T-cell (primary cell): ENCODE measurements around the gene MRPS15. TPM values are rescaled to one million over a fixed set of nuclear protein-coding genes. Genes with fewer than 3 reads are reported as not detected.
"Not testable (repeated sequence)": the region's sequence is repeated elsewhere in the genome, so short reads cannot be mapped to it uniquely, and the experiment has no call there.

Experiments
- ATAC-seq, 4 experiments: fragments of 200-7000 bp in 3 of 4; fragments of 150-1000 bp in 1 of 4; cut with Tn5 transposase; replicated peaks in 1 of 4; 1 replicate in 3 of 4; 2 replicates in 1 of 4; pipeline ENCODE4 v1.10.0; 2021; ENCODE audit warnings: moderate library complexity in 3 of 4, mild to moderate bottlenecking in 2 of 4, moderate number of reproducible peaks in 1 of 4
- CTCF ChIA-PET, 2 donors: fragments of 300-600 bp; sonication (Branson Sonifier 250); formaldehyde crosslinking; loops; one replicate each; lab custom pipeline; 2022; ENCODE audit warnings: antibody characterized with exemption in 2 of 2; lab: Charles Lee
- POLR2A ChIA-PET, 2 donors: fragments of 300-600 bp; sonication (Branson Sonifier 250); formaldehyde crosslinking; loops; one replicate each; lab custom pipeline; 2022; ENCODE audit warnings: antibody characterized with exemption in 2 of 2; lab: Charles Lee
- DNase-seq, 35 experiments: peaks; one replicate each; pipeline versions ENCODE4 v3.0.0 to v3.0.0-alpha.2; 2013 to 2023
- H3K27ac ChIP-seq: one replicate; pipeline ENCODE4 v1.5.1; 2013; ENCODE audit warnings: low read length
- H3K27me3 ChIP-seq, 2 experiments: replicated peaks in 1 of 2; 1 replicate in 1 of 2; 2 replicates in 1 of 2; pipeline versions ENCODE4 v1.6.1 to v1.7.0; 2013; ENCODE audit warnings: low read length in 1 of 2, mixed read lengths in 1 of 2; ENCODE audit not compliant: control insufficient read depth in 2 of 2, insufficient read depth in 2 of 2; ENCODE audit errors: extremely low read depth in 1 of 2
- H3K36me3 ChIP-seq, 2 donors: 1 replicate in 1 of 2; 2 replicates in 1 of 2; pipeline versions ENCODE4 v1.6.1 to v1.7.0; 2013; ENCODE audit warnings: low read length in 1 of 2; ENCODE audit not compliant: control insufficient read depth in 2 of 2, insufficient read depth in 1 of 2; ENCODE audit errors: extremely low read depth in 1 of 2
- H3K4me1 ChIP-seq, 2 experiments: 1 replicate in 1 of 2; 2 replicates in 1 of 2; pipeline versions ENCODE4 v1.6.1 to v1.7.0; 2013; ENCODE audit warnings: low read length in 2 of 2, mixed read lengths in 1 of 2; ENCODE audit not compliant: insufficient read depth in 2 of 2, control insufficient read depth in 1 of 2; ENCODE audit errors: extremely low read depth in 1 of 2
- H3K4me3 ChIP-seq, 2 donors: 1 replicate in 1 of 2; 2 replicates in 1 of 2; pipeline versions ENCODE4 v1.5.1 to v1.7.0; 2013; ENCODE audit warnings: mild to moderate bottlenecking in 2 of 2, low read length in 1 of 2, moderate library complexity in 1 of 2; ENCODE audit not compliant: control insufficient read depth in 1 of 2; ENCODE audit errors: extremely low read depth in 1 of 2
- H3K9me3 ChIP-seq: 2 replicates; pipeline ENCODE4 v1.7.0; 2013
- H3K27ac Mint-ChIP-seq, 2 donors: one replicate each; pipeline ENCODE4 v1.8.0; 2020 to 2021; ENCODE audit warnings: mild to moderate bottlenecking in 2 of 2, mixed read lengths in 2 of 2
- H3K27me3 Mint-ChIP-seq, 2 donors: one replicate each; pipeline ENCODE4 v1.8.0; 2021 to 2022; ENCODE audit warnings: mixed read lengths in 2 of 2
- H3K36me3 Mint-ChIP-seq: one replicate; pipeline ENCODE4 v1.8.0; 2021; ENCODE audit warnings: mixed read lengths
- H3K4me1 Mint-ChIP-seq, 3 donors: one replicate each; pipeline ENCODE4 v1.8.0; 2020 to 2022; ENCODE audit warnings: mixed read lengths in 3 of 3, mild to moderate bottlenecking in 1 of 3
- H3K4me3 Mint-ChIP-seq, 3 donors: one replicate each; pipeline ENCODE4 v1.8.0; 2020 to 2022; ENCODE audit warnings: mild to moderate bottlenecking in 3 of 3, mixed read lengths in 3 of 3, moderate library complexity in 3 of 3
- H3K9me3 Mint-ChIP-seq, 3 donors: one replicate each; pipeline ENCODE4 v1.8.0; 2020 to 2022; ENCODE audit warnings: mixed read lengths in 3 of 3
- WGBS: methylation state at CpG from one replicate; pipeline ENCODE4 v1.1.5; 2013; ENCODE audit warnings: missing lambda C conversion rate; ENCODE audit not compliant: insufficient coverage; 5-methylcytosine and 5-hydroxymethylcytosine counted together
- total RNA-seq, 35 experiments: library from RNA in 6 of 35; stranded (reverse) in 6 of 35; fragments of 120-200 nt in 1 of 35; gene quantifications; one replicate each; pipeline versions ENCODE4 v1.2.1 to v1.2.4 and lab custom pipeline; 2013 to 2026

Gene MRPS15
- total RNA-seq (10 to 100 TPM; 25.7 to 37.3 (median 34.9) TPM), total RNA-seq (lab: John Stamatoyannopoulos, UW) (25.6 to 100 (median 33.9) reads per million in 29 experiments)
- total RNA-seq (2013), result 38.4 TPM

DNA sequence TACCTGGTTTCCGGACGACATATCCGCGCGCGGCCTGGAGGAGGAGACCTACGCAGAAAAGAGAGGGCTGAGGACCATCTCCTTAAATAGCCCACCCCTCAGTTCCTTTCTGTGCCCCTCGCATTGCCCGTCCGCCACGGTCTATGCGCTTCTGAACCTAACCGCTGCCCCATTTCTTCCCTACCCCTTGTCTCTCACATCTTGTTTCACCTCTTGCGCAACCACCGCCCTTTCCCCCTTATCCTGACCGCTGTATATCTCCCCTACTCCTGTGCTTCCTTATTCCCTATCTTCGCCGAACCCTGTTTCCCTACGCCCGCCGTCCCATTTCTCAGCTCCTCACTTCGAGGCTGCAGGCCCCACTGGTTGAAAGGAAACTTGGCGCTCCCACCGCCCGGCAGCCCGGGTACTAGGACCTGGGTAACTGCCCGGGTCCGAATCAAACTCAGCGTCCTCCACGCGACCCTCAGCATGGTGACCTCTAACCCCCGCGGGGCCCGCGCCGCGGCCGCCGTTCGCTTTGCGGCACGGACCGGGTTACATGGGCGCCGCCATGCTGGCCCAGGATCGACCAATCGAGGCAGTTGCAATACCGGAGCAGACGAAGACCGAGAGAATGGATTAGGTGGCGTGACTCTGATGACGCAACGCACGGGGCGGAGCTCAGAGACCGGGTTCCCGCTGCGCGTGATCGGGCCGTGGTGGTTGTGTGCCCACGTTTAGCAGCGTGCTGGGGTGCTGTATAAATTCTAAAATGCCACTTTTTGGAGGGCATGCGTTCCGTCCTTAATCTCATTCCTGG lies at the start of gene MRPS15:
Gene MRPS15, minus strand, starts transcription at position 582 of the 802 bp plus-strand sequence. Its CDS starts 109 bp downstream, at position 473.
- Mint-ChIP-seq H3K4me1 (peaks cover 33 to 36% (median 35%) of the 10 kb centered on the region in 3 donors), H3K4me3 (peak within 1 kb of the TSS; percentile 95 to 100 (median 99)), H3K9me3 (no peaks in the 10 kb centered on the region), H3K27me3 (no peaks in the 10 kb centered on the region), H3K36me3 (peaks cover 12% of the 10 kb centered on the region), H3K27ac (peak within 1 kb of the TSS; percentile 88 to 97)
- peak within 1 kb of the TSS; percentile 97 to 100 for H3K4me3 ChIP-seq
- H3K27ac ChIP-seq, result peak within 1 kb of the TSS; percentile 83
- under 1% methylated on average over 65 of the region's 65 CpGs for WGBS
- H3K4me1 ChIP-seq, result peaks cover 12 to 23% of the 10 kb centered on the region in 2 experiments
- ChIA-PET CTCF (interaction anchor here in 1 of 2 donors (0.6 to 1.0 kb wide), 3 partner anchors 14 to 92 kb away, joined by 3 to 4 read pairs (median 3); partner anchors contain the start of gene OSCP1), POLR2A (interaction anchor here (0.6 to 1.0 kb wide), 3 partner anchors 13 to 1578 kb away, joined by 3 to 8 read pairs (median 4); partner anchors contain the start of gene OSCP1 (in 2 of the 2))
- ATAC-seq, result peak; percentile 97 to 98 (median 98)
- H3K27me3 ChIP-seq, result no peaks in the 10 kb centered on the region
- peaks cover 0 to 25% of the 10 kb centered on the region in 2 donors for H3K36me3 ChIP-seq
- DNase-seq, result peak; percentile 86 to 97 (median 94)
- H3K9me3 ChIP-seq, result no peaks in the 10 kb centered on the region

DNA sequence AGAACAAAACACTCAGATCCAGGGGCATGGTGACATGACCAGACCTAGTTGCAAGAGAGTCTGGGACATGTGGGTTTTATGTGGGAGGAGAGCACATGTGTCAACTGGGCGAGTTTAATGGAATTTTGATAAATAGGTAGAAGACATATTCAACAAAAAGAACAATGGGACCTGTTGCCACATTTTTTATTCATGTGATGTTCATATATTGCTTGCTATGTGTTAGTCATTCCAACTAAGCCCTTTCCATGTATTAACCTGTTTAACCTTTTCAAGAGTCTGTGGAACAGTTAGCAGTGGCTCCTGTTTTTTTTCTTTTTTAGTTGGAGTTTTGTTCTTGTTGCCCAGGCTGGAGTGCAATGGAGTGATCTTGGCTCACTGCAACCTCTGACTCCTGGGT lies 48.7 kb upstream of the MRPS15 start:
- Histone ChIP-seq H3K9me3 (no peaks in the 10 kb centered on the region), H3K36me3 (no peaks in the 10 kb centered on the region), H3K4me3 (no peak overlapping the region), H3K27me3 (peaks cover 0 to 41% of the 10 kb centered on the region in 2 experiments), H3K27ac (no peak overlapping the region), H3K4me1 (no peaks in the 10 kb centered on the region)
- ChIA-PET POLR2A (no interaction called here), CTCF (no interaction called here)
- Mint-ChIP-seq H3K9me3 (no peaks in the 10 kb centered on the region), H3K4me1 (no peaks in the 10 kb centered on the region), H3K27me3 (peaks cover 4 to 19% of the 10 kb centered on the region in 2 donors), H3K36me3 (no peaks in the 10 kb centered on the region), H3K4me3 (no peak overlapping the region), H3K27ac (no peak overlapping the region)
- no peak for DNase-seq
- no CpG with 5 or more reads among the region's 1 CpG for WGBS
- ATAC-seq, result no peak

DNA sequence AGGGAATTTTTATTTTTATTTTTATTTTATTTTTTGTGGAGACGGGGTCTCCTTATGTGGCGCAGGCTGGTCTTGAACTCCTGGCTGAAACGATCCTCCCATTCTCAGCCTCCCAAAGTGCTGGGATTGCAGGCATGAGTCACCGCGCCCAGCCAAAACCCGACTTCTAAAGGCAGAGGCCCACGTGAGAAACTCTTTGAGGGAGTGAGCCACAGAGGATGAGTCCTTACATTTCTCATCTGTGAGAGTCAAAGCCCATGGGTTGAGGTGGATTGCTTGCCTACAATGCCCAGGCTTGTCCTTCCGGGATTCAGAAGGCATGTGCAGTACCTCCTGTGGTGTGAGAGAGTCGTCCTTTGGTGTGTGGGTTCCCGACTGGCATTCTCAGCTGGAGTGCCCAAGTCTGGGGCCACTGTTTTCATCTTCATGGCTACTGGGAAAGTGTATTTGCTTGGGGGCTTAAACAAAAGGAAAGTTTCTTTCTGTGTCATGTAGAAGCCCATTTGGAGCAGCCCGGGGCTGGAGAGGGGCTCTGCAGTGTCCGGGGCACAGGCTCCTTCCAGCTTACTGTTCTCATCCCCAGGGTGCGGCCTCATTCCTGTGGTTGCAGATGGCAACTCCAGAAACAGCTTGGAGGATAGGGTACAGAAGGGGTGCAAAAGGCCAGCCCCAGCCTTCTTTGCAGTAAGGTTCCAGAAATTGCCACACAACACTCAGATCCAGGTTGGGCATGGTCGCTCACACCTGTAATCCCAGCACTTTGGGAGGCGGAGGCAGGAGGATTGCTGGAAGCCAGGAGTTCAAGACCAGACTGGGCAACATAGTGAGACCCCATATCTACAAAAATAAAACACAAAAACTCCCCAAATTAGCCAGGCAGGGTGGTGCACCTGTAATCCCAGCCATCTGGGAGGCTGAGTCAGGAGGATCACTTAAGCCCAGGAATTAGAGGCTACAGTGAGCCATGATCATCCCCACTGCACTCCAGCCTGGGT lies 47.9 kb upstream of the MRPS15 start:
- Histone ChIP-seq H3K27me3 (peaks cover 0 to 48% of the 10 kb centered on the region in 2 experiments), H3K36me3 (no peaks in the 10 kb centered on the region), H3K4me1 (no peaks in the 10 kb centered on the region), H3K4me3 (no peak overlapping the region), H3K9me3 (no peaks in the 10 kb centered on the region), H3K27ac (no peak overlapping the region)
- ChIA-PET POLR2A (no interaction called here), CTCF (no interaction called here)
- no peaks in the 10 kb centered on the region for H3K4me1 Mint-ChIP-seq
- no peak for ATAC-seq
- no peak overlapping the region for H3K27ac Mint-ChIP-seq
- peaks cover 11 to 25% of the 10 kb centered on the region in 2 donors for H3K27me3 Mint-ChIP-seq
- 67% methylated on average over 9 of the region's 15 CpGs for WGBS
- H3K9me3 Mint-ChIP-seq, result no peaks in the 10 kb centered on the region
- no peaks in the 10 kb centered on the region for H3K36me3 Mint-ChIP-seq
- H3K4me3 Mint-ChIP-seq, result no peak overlapping the region
- DNase-seq, result no peak

DNA sequence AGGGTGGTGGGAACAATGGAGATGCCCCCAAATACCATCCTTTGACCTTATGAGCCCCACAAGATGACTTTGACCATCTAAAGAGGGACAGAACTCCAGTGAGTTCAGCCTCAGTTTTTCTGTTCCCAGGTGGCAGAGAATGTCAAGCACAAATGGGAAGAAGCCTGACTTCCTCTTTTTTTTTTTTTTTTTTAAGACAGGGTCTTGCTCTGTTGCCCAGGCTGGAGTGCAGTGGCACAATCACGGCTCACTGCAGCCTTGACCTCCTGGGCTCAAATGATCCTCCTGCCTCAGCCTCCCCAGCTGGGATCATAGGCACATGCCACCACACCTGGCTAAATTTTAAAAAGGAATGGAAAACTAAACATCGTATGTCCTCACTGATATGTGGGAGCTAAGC lies 47.0 kb upstream of the MRPS15 start:
- H3K27me3 Mint-ChIP-seq, result peaks cover 19 to 33% of the 10 kb centered on the region in 2 donors
- POLR2A ChIA-PET, H3K4me3 ChIP-seq, H3K4me1 ChIP-seq, H3K36me3 Mint-ChIP-seq, DNase-seq, CTCF ChIA-PET, H3K27ac ChIP-seq, H3K27ac Mint-ChIP-seq, ATAC-seq, H3K36me3 ChIP-seq, H3K9me3 ChIP-seq, H3K4me3 Mint-ChIP-seq, H3K4me1 Mint-ChIP-seq, H3K9me3 Mint-ChIP-seq: not testable (repeated sequence)
- WGBS, result no CpG with 5 or more reads among the region's 2 CpGs
- H3K27me3 ChIP-seq, result peaks cover 0 to 47% of the 10 kb centered on the region in 2 experiments

DNA sequence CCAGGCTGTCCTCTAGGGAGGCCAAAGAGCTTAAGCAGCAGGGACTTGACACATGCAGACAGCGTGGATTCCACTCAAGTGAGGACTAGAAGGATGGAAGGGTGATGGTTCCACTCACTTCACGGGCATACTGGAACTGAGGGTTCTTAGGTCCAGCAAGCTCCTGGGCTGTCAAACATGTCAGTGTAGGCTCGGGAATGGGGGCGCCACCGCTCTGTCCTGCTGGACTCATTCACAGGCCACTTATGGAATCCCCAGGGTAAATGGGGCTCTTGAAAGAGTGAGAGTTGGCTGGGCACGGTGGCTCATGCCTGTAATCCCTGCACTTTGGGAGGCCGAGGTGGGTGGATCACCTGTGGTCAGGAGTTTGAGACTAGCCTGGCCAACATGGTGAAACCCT lies 46.2 kb upstream of the MRPS15 start:
- Histone ChIP-seq H3K4me1 (no peaks in the 10 kb centered on the region), H3K4me3 (no peak overlapping the region), H3K27ac (no peak overlapping the region), H3K36me3 (no peaks in the 10 kb centered on the region), H3K27me3 (peaks cover 0 to 52% of the 10 kb centered on the region in 2 experiments), H3K9me3 (no peaks in the 10 kb centered on the region)
- ATAC-seq (no peak), DNase-seq (no peak)
- ChIA-PET CTCF (no interaction called here), POLR2A (no interaction called here)
- no peaks in the 10 kb centered on the region for H3K4me1 Mint-ChIP-seq
- no peaks in the 10 kb centered on the region for H3K9me3 Mint-ChIP-seq
- peaks cover 19 to 34% of the 10 kb centered on the region in 2 donors for H3K27me3 Mint-ChIP-seq
- H3K36me3 Mint-ChIP-seq, result no peaks in the 10 kb centered on the region
- 78% methylated on average over 5 of the region's 7 CpGs for WGBS
- H3K4me3 Mint-ChIP-seq, result no peak overlapping the region
- H3K27ac Mint-ChIP-seq, result no peak overlapping the region

DNA sequence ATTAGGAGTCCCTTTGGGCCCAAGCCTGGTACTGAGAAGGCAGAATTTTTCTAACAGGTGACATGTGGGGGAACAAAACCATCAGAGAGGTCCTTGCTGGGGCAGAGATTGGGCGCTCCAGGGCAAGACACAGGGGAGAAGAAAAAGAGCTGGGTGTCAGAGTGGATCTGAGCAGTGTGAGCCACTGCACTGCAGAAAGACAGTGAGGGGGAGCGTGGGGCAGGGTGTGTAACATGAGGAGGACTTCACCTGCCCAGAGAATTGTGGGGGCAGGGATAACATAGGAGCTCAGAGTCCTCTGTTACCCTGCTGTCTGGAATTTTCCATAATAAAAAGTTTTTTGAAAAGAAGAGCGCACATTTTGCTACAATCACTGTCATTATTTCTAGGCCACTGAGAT lies 44.1 kb upstream of the MRPS15 start:
- Mint-ChIP-seq H3K4me3 (no peak overlapping the region), H3K36me3 (no peaks in the 10 kb centered on the region), H3K27me3 (peaks cover 19 to 42% of the 10 kb centered on the region in 2 donors), H3K4me1 (no peaks in the 10 kb centered on the region), H3K9me3 (no peaks in the 10 kb centered on the region), H3K27ac (no peak overlapping the region)
- POLR2A ChIA-PET, result no interaction called here
- CTCF ChIA-PET, result no interaction called here
- no peak overlapping the region for H3K4me3 ChIP-seq
- ATAC-seq (no peak), DNase-seq (no peak)
- H3K27ac ChIP-seq, result no peak overlapping the region
- H3K9me3 ChIP-seq, result no peaks in the 10 kb centered on the region
- H3K4me1 ChIP-seq, result no peaks in the 10 kb centered on the region
- peaks cover 0 to 44% of the 10 kb centered on the region in 2 experiments for H3K27me3 ChIP-seq
- H3K36me3 ChIP-seq, result no peaks in the 10 kb centered on the region
- 77% methylated on average over 3 of the region's 3 CpGs for WGBS
